A204.1 (cell line): Measurements from ENCODE around the gene LIMA1.
"Not testable (repeated sequence)": the region's sequence is repeated elsewhere in the genome, so short reads cannot be mapped to it uniquely, and the experiment has no call there.

Source experiments
- FAIRE-seq: peaks from 2 replicates; lab custom pipeline; 2012; peaks lifted over from hg19 to GRCh38; lab: Jason Lieb, UNC

LIMA1 gene

GRCh38 chr12:50185970-50186663 is 97.2 kb downstream of the LIMA1 start:
- no peak for FAIRE-seq

- FAIRE-seq: no peak
Observed at GRCh38 chr12:50185301-50185895, 97.9 kb downstream of the LIMA1 start.

GRCh38 chr12:50184261-50184660 is 99.1 kb downstream of the LIMA1 start:
- no peak for FAIRE-seq

- no peak for FAIRE-seq
Observed at GRCh38 chr12:50182461-50182860, 100.9 kb downstream of the LIMA1 start.

- no peak for FAIRE-seq
Observed at GRCh38 chr12:50181691-50182090, 101.6 kb downstream of the LIMA1 start.

GRCh38 chr12:50175716-50176026 is 107.6 kb downstream of the LIMA1 start:
- no peak for FAIRE-seq

- FAIRE-seq: peak; percentile 97
Observed at GRCh38 chr12:50174971-50175715, 108.2 kb downstream of the LIMA1 start.

GRCh38 chr12:50167049-50167828 is 116.1 kb downstream of the LIMA1 start, which contains the start of gene CERS5:
CERS5 (minus strand) TSS chr12:50167369; CDS start chr12:50167297, 72 bp downstream.
- peak; percentile 95 for FAIRE-seq

- no peak for FAIRE-seq
Observed at GRCh38 chr12:50166799-50167048, 116.6 kb downstream of the LIMA1 start.

- FAIRE-seq: no peak
Observed at GRCh38 chr12:50164963-50165362, 118.4 kb downstream of the LIMA1 start.

- no peak for FAIRE-seq
Observed at GRCh38 chr12:50162230-50162629, 121.1 kb downstream of the LIMA1 start.

- FAIRE-seq: no peak
Observed at GRCh38 chr12:50160643-50161042, 122.7 kb downstream of the LIMA1 start.

- no peak for FAIRE-seq
Observed at GRCh38 chr12:50157259-50157658, 126.1 kb downstream of the LIMA1 start.

GRCh38 chr12:50156641-50157040 is 126.7 kb downstream of the LIMA1 start:
- FAIRE-seq: no peak

GRCh38 chr12:50154947-50155346 is 128.4 kb downstream of the LIMA1 start:
- not testable (repeated sequence) for FAIRE-seq

- FAIRE-seq: no peak
Observed at GRCh38 chr12:50151047-50151687, 132.2 kb downstream of the LIMA1 start.

- FAIRE-seq: no peak
Observed at GRCh38 chr12:50149311-50149710, 134.0 kb downstream of the LIMA1 start.

GRCh38 chr12:50148011-50148410 is 135.3 kb downstream of the LIMA1 start:
- FAIRE-seq: not testable (repeated sequence)

GRCh38 chr12:50147281-50147680 is 136.0 kb downstream of the LIMA1 start:
- no peak for FAIRE-seq

- no peak for FAIRE-seq
Observed at GRCh38 chr12:50145439-50145838, 137.9 kb downstream of the LIMA1 start.

- FAIRE-seq: no peak
Observed at GRCh38 chr12:50142993-50143392, 140.3 kb downstream of the LIMA1 start.

GRCh38 chr12:50132505-50133135 is 150.7 kb downstream of the LIMA1 start:
- FAIRE-seq: no peak
